GM23248 (cell line): ENCODE measurements around the gene BLMH. TPM values are rescaled to one million over a fixed set of nuclear protein-coding genes. Genes with fewer than 3 reads are reported as not detected.

Source experiments
- DNase-seq: peaks from one replicate; pipeline ENCODE4 v3.0.0-alpha.2; 2015
- H2AFZ ChIP-seq: fragments of 200-600 bp; sonication (generic); 2 replicates; pipeline ENCODE4 v1.6.1; 2016; ENCODE audit warnings: antibody characterized with exemption
- H3F3A ChIP-seq: fragments of 200-600 bp; sonication (generic); 2 replicates; pipeline ENCODE4 v1.6.1; 2016; ENCODE audit warnings: mild to moderate bottlenecking, antibody characterized with exemption, mixed run types; ENCODE audit not compliant: insufficient read depth
- H3K27ac ChIP-seq: fragments of 200-600 bp; sonication (generic); 2 replicates; pipeline ENCODE4 v1.5.1; 2016; ENCODE audit warnings: mild to moderate bottlenecking
- H3K27me3 ChIP-seq: fragments of 200-600 bp; sonication (generic); replicated peaks from 2 replicates; pipeline ENCODE4 v1.6.1; 2016; ENCODE audit warnings: mild to moderate bottlenecking; ENCODE audit not compliant: insufficient read depth
- H3K36me3 ChIP-seq: fragments of 200-600 bp; sonication (generic); 2 replicates; pipeline ENCODE4 v1.6.1; 2016; ENCODE audit warnings: low read depth, mild to moderate bottlenecking
- H3K4me1 ChIP-seq: fragments of 200-600 bp; sonication (generic); 2 replicates; pipeline ENCODE4 v1.6.1; 2016; ENCODE audit warnings: mild to moderate bottlenecking; ENCODE audit not compliant: insufficient read depth
- H3K4me2 ChIP-seq: fragments of 200-600 bp; sonication (generic); one replicate; pipeline ENCODE4 v1.6.1; 2016; ENCODE audit warnings: mild to moderate bottlenecking; ENCODE audit not compliant: unreplicated experiment
- H3K4me3 ChIP-seq: fragments of 200-600 bp; sonication (generic); 2 replicates; pipeline ENCODE4 v1.5.1; 2016; ENCODE audit warnings: mild to moderate bottlenecking
- H3K79me2 ChIP-seq: fragments of 200-600 bp; sonication (generic); 2 replicates; pipeline ENCODE4 v1.6.1; 2016; ENCODE audit warnings: mild to moderate bottlenecking; ENCODE audit not compliant: insufficient read depth
- H3K9ac ChIP-seq: fragments of 200-600 bp; sonication (generic); 2 replicates; pipeline ENCODE4 v1.6.1; 2016; ENCODE audit warnings: mild to moderate bottlenecking
- H3K9me2 ChIP-seq: fragments of 200-600 bp; sonication (generic); 2 replicates; pipeline ENCODE4 v1.6.1; 2016; ENCODE audit warnings: mixed run types, mild to moderate bottlenecking, moderate library complexity; ENCODE audit not compliant: insufficient read depth
- H3K9me3 ChIP-seq: fragments of 200-600 bp; sonication (generic); one replicate; pipeline ENCODE4 v1.6.1; 2017; ENCODE audit warnings: low read depth
- H4K20me1 ChIP-seq: fragments of 200-600 bp; sonication (generic); 2 replicates; pipeline ENCODE4 v1.6.0; 2016; ENCODE audit not compliant: insufficient read depth
- EZH2 ChIP-seq: fragments of 200-600 bp; sonication (generic); IDR thresholded peaks from 2 replicates; pipeline ENCODE4 v1.6.1; 2018; ENCODE audit warnings: antibody characterized with exemption, mild to moderate bottlenecking; ENCODE audit not compliant: insufficient read depth, poor library complexity, severe bottlenecking
- EZH2phosphoT487 ChIP-seq: fragments of 200-600 bp; sonication (generic); IDR thresholded peaks from 2 replicates; pipeline ENCODE4 v1.6.1; 2018; ENCODE audit warnings: antibody characterized with exemption, moderate library complexity, mild to moderate bottlenecking, low read depth; ENCODE audit not compliant: insufficient read depth
- WGBS, 2 experiments: methylation state at CpG; one replicate each; pipeline ENCODE4 v1.1.6; 2015 to 2017; ENCODE audit warnings: low lambda C conversion rate in 2 of 2, low coverage in 1 of 2; ENCODE audit errors: missing lambda C conversion rate in 2 of 2; 5-methylcytosine and 5-hydroxymethylcytosine counted together
- in situ Hi-C: fragments of 300-500 bp; cut with MboI; formaldehyde crosslinking; loops from 2 replicates; pipeline ENCODE4 v1.15.0; 2020
- polyA plus RNA-seq: library from polyadenylated mRNA; unstranded; fragments of >200 nt; fragmentation: Nextera tagmentation; extraction: Ambion mirVana; gene quantifications from 2 replicates; pipeline ENCODE4 v1.2.1, GENCODE V29; 2016
- total RNA-seq: library from RNA; depleted of rRNA; stranded (reverse); fragments of >200 nt; shearing (Covaris generic); gene quantifications from 2 replicates; pipeline ENCODE4 v1.2.3, GENCODE V29; 2014; rRNA removed

BLMH gene, protein sequence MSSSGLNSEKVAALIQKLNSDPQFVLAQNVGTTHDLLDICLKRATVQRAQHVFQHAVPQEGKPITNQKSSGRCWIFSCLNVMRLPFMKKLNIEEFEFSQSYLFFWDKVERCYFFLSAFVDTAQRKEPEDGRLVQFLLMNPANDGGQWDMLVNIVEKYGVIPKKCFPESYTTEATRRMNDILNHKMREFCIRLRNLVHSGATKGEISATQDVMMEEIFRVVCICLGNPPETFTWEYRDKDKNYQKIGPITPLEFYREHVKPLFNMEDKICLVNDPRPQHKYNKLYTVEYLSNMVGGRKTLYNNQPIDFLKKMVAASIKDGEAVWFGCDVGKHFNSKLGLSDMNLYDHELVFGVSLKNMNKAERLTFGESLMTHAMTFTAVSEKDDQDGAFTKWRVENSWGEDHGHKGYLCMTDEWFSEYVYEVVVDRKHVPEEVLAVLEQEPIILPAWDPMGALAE
- total RNA-seq (17.3 and 18.8 TPM in 2 replicates), polyA plus RNA-seq (22.4 and 22.9 TPM in 2 replicates)

DNA sequence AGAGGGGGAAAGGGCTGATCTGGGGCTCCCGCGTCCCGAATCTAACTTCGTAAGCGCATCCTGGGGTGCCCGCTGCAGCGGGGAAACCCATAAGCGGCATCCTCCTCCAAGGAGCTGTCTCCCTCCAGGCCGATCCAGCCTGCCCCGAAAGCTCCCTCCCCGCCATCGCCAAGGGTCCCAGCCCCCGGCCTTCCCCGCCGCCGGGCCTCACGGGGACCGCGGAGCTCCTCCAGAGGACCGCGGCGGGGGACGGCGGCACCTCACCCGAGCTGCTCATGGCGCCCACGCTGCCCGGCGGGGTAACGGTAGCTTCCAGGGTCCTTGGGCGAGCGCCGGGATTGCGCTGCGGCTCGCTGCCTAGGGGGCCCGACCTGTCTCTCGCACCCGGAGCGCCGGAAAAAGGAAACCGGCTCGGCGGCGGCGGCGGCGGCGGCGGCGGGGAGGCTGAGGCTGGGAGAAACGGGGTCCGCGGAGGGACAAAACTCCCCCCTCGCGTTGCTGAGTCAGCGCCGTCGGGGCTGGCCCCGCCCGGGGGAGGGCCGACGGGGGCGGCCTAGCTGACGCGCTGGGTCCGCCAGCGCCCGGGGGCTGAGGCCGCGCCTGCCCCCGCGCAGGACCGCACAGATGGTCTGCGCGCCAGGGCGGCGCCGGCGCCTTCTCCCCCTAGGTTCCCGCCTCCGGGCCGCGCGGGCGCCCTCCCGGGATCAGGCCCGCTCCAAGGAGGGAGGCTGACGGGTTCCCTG lies at the start of gene BLMH:
TSS of gene BLMH (minus strand) at position 402 of the 743 bp plus-strand sequence. CDS start at position 277, 125 bp downstream.
- H3K79me2 ChIP-seq: peaks cover 29% of the 10 kb centered on the region
- peaks cover 6% of the 10 kb centered on the region for H3K36me3 ChIP-seq
- H3K4me1 ChIP-seq: peaks cover 11% of the 10 kb centered on the region; the same call in 1 of the 2 replicates
- H3K4me3 ChIP-seq: peak within 1 kb of the TSS; percentile 89
- 1% methylated on average over 23 to 63 of the region's 89 CpGs for WGBS, 2 experiments
- peak; percentile 90 for DNase-seq
- TF ChIP-seq EZH2phosphoT487 (no peak), EZH2 (no peak)
- 0 out of 2 replicates have a peak, but pooled peaks cover 3% of the 10 kb centered on the region for H4K20me1 ChIP-seq
- H3F3A ChIP-seq: peaks cover 12% of the 10 kb centered on the region
- H3K9me2 ChIP-seq: no peaks in the 10 kb centered on the region
- in situ Hi-C loops: no loop called here
- H3K27ac ChIP-seq: peak within 1 kb of the TSS; percentile 64
- no peaks in the 10 kb centered on the region for H3K27me3 ChIP-seq
- peak within 1 kb of the TSS; percentile 96 for H2AFZ ChIP-seq
- H3K4me2 ChIP-seq: peak within 1 kb of the TSS; percentile 92
- no peaks in the 10 kb centered on the region for H3K9me3 ChIP-seq
- H3K9ac ChIP-seq: peak within 1 kb of the TSS; percentile 85

GRCh38 chr17:30340801-30341356 lies 49.1 kb upstream of the BLMH start:
- WGBS, 2 experiments: 49% methylated on average over 6 of the region's 6 CpGs
- peaks cover 15% of the 10 kb centered on the region for H3K4me1 ChIP-seq
- H3K9ac ChIP-seq: peak overlapping the region; percentile 34
- H3K27me3 ChIP-seq: no peaks in the 10 kb centered on the region
- H3K9me2 ChIP-seq: no peaks in the 10 kb centered on the region
- H3K4me3 ChIP-seq: peak overlapping the region; percentile 38; the same call in 1 of the 2 replicates
- DNase-seq: no peak
- no peaks in the 10 kb centered on the region for H3K36me3 ChIP-seq
- TF ChIP-seq EZH2 (no peak), EZH2phosphoT487 (no peak)
- H3K4me2 ChIP-seq: peak overlapping the region; percentile 72
- H3F3A ChIP-seq: 0 out of 2 replicates have a peak, but pooled peaks cover 8% of the 10 kb centered on the region
- H3K79me2 ChIP-seq: no peaks in the 10 kb centered on the region
- peak overlapping the region; percentile 89 for H2AFZ ChIP-seq
- H4K20me1 ChIP-seq: no peaks in the 10 kb centered on the region
- H3K27ac ChIP-seq: peak overlapping the region; percentile 50
- H3K9me3 ChIP-seq: no peaks in the 10 kb centered on the region
- in situ Hi-C loops: no loop called here

- H3K9ac ChIP-seq: no peak overlapping the region
- H3K4me1 ChIP-seq: peaks cover 15% of the 10 kb centered on the region
- DNase-seq: no peak
- H2AFZ ChIP-seq: no peak overlapping the region
- H3K36me3 ChIP-seq: no peaks in the 10 kb centered on the region
- H4K20me1 ChIP-seq: no peaks in the 10 kb centered on the region
- H3F3A ChIP-seq: 0 out of 2 replicates have a peak, but pooled peaks cover 8% of the 10 kb centered on the region
- H3K27me3 ChIP-seq: no peaks in the 10 kb centered on the region
- H3K79me2 ChIP-seq: no peaks in the 10 kb centered on the region
- WGBS, 2 experiments: 55 to 62% methylated on average over 2 of the region's 2 CpGs
- in situ Hi-C loops: no loop called here
- TF ChIP-seq EZH2phosphoT487 (no peak), EZH2 (no peak)
- no peaks in the 10 kb centered on the region for H3K9me3 ChIP-seq
- no peak overlapping the region for H3K27ac ChIP-seq
- H3K9me2 ChIP-seq: no peaks in the 10 kb centered on the region
- no peak overlapping the region for H3K4me3 ChIP-seq
- no peak overlapping the region for H3K4me2 ChIP-seq
Observed at GRCh38 chr17:30339086-30339485, 47.3 kb upstream of the BLMH start.

DNA sequence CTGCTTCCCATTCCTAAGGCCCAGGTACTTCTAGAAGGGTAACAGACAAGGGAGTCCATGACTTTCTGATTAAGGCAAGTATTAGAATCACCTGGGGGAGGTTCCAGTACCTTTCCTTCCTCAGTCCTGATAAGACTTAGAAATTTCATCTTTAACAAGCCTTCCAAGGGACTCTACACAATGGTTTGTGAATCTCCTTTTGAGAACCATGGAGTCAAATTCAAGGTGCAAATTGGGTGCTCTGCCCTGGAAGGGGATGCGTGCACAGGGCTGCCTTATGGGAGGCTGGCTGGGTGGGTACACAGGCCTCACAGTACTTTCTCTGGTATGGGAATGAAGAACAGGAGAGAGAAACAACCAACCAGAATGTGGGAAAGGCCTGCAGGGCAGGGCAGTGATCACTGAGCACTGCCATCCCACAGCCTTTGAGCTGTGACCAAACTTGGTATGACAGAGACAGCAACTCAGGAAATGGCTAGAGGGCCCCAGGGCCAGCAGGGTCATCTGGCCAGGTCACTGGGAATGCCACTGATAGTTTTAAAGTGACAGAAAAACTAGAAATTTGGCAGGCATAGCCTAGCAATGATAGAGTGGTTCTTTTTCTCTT lies 45.8 kb upstream of the BLMH start:
- H3K9me2 ChIP-seq: no peaks in the 10 kb centered on the region
- 94 to 95% methylated on average over 1 of the region's 1 CpG for WGBS, 2 experiments
- peaks cover 17% of the 10 kb centered on the region for H3K4me1 ChIP-seq
- H3K4me2 ChIP-seq: no peak overlapping the region
- H3F3A ChIP-seq: peaks cover 11% of the 10 kb centered on the region; the same call in 1 of the 2 replicates
- H2AFZ ChIP-seq: no peak overlapping the region
- no peak for DNase-seq
- H3K9me3 ChIP-seq: no peaks in the 10 kb centered on the region
- no peaks in the 10 kb centered on the region for H3K36me3 ChIP-seq
- no peaks in the 10 kb centered on the region for H3K27me3 ChIP-seq
- no peak overlapping the region for H3K27ac ChIP-seq
- H3K79me2 ChIP-seq: no peaks in the 10 kb centered on the region
- in situ Hi-C loops: no loop called here
- no peak overlapping the region for H3K9ac ChIP-seq
- TF ChIP-seq EZH2 (no peak), EZH2phosphoT487 (no peak)
- H4K20me1 ChIP-seq: no peaks in the 10 kb centered on the region
- H3K4me3 ChIP-seq: no peak overlapping the region
